HEK293 (cell line): ENCODE results near the gene KLF13.

Experiments
- BCL11B ChIP-seq: fragments of 450-650 bp; formaldehyde crosslinking; IDR thresholded peaks from 2 replicates; pipeline ENCODE4 v1.5.1; 2016; ENCODE audit warnings: low read depth, missing biosample characterization, missing genetic modification characterization
- CTCF ChIP-seq: fragments of 450-650 bp; formaldehyde crosslinking; IDR thresholded peaks from 2 replicates; pipeline ENCODE4 v1.5.1; 2016; ENCODE audit warnings: missing biosample characterization, missing genetic modification characterization
- OVOL3 ChIP-seq: fragments of 450-650 bp; formaldehyde crosslinking; IDR thresholded peaks from 2 replicates; pipeline ENCODE4 v1.5.1; 2016; ENCODE audit warnings: missing biosample characterization, missing genetic modification characterization
- SP2 ChIP-seq: fragments of 450-650 bp; formaldehyde crosslinking; IDR thresholded peaks from 2 replicates; pipeline ENCODE4 v1.5.1; 2016; ENCODE audit warnings: missing biosample characterization, missing genetic modification characterization
- YY1 ChIP-seq: fragments of 450-650 bp; formaldehyde crosslinking; IDR thresholded peaks from 2 replicates; pipeline ENCODE4 v1.5.1; 2018; ENCODE audit warnings: missing biosample characterization, missing genetic modification characterization
- ZNF121 ChIP-seq: fragments of 450-650 bp; formaldehyde crosslinking; IDR thresholded peaks from 2 replicates; pipeline ENCODE4 v1.5.1; 2016; ENCODE audit warnings: missing biosample characterization, missing genetic modification characterization
- ZNF585B ChIP-seq: fragments of 450-650 bp; formaldehyde crosslinking; IDR thresholded peaks from 2 replicates; pipeline ENCODE4 v1.5.1; 2016; ENCODE audit warnings: missing biosample characterization, missing genetic modification characterization
- ZNF623 ChIP-seq: fragments of 450-650 bp; formaldehyde crosslinking; IDR thresholded peaks from 2 replicates; pipeline ENCODE4 v1.5.1; 2016; ENCODE audit warnings: missing biosample characterization, missing genetic modification characterization

- TF ChIP-seq CTCF (tag by site-specific recombination) (no peak), ZNF121 (tag by site-specific recombination) (no peak), YY1 (no peak), ZNF585B (no peak), OVOL3 (no peak), SP2 (tag by site-specific recombination) (no peak), ZNF623 (tag by site-specific recombination) (no peak), BCL11B (tag by site-specific recombination) (no peak)
Measured at GRCh38 chr15:31366169-31366734, 39.6 kb downstream of the KLF13 start.
